Mesenchymal stem cell (in vitro differentiated cells and primary cell): Measurements from ENCODE around the gene KAT6B.

Source experiments
- DNase-seq: peaks from one replicate; pipeline ENCODE4 v3.0.0-alpha.2; 2013
- H2AFZ ChIP-seq: one replicate; pipeline ENCODE4 v1.6.1; 2013; ENCODE audit warnings: low read depth, mild to moderate bottlenecking, control low read depth, inconsistent platforms, low read length, moderate library complexity
- H2AK5ac ChIP-seq: 2 replicates; pipeline ENCODE4 v1.6.1; 2013; ENCODE audit warnings: low read length, moderate library complexity, mild to moderate bottlenecking, inconsistent platforms; ENCODE audit not compliant: severe bottlenecking
- H2BK120ac ChIP-seq: one replicate; pipeline ENCODE4 v1.6.1; 2013; ENCODE audit warnings: low read depth, mild to moderate bottlenecking, inconsistent platforms, low read length, moderate library complexity
- H2BK12ac ChIP-seq, 2 experiments: one replicate each; pipeline ENCODE4 v1.6.1; 2013; ENCODE audit warnings: inconsistent platforms in 2 of 2, low read length in 2 of 2, mild to moderate bottlenecking in 2 of 2, moderate library complexity in 2 of 2, control low read depth in 1 of 2
- H2BK15ac ChIP-seq: one replicate; pipeline ENCODE4 v1.6.1; 2013; ENCODE audit warnings: mild to moderate bottlenecking, low read depth, inconsistent platforms; ENCODE audit not compliant: poor library complexity, severe bottlenecking
- H2BK5ac ChIP-seq: 2 replicates; pipeline ENCODE4 v1.6.1; 2013; ENCODE audit warnings: low read depth, mild to moderate bottlenecking, low read length, control low read depth, inconsistent platforms; ENCODE audit not compliant: poor library complexity, severe bottlenecking
- H3K14ac ChIP-seq, 2 experiments: one replicate each; pipeline ENCODE4 v1.6.1; 2013; ENCODE audit warnings: inconsistent platforms in 2 of 2, low read length in 2 of 2, control low read depth in 1 of 2, mild to moderate bottlenecking in 1 of 2, moderate library complexity in 1 of 2
- H3K18ac ChIP-seq, 2 experiments: one replicate each; pipeline ENCODE4 v1.6.1; 2013; ENCODE audit warnings: inconsistent platforms in 2 of 2, low read length in 2 of 2, control low read depth in 1 of 2, low read depth in 1 of 2, mild to moderate bottlenecking in 1 of 2
- H3K23ac ChIP-seq, 2 experiments: one replicate each; pipeline ENCODE4 v1.6.1; 2013; ENCODE audit warnings: inconsistent platforms in 2 of 2, low read length in 2 of 2, mild to moderate bottlenecking in 2 of 2, moderate library complexity in 2 of 2, control low read depth in 1 of 2
- H3K27ac ChIP-seq: 2 replicates; pipeline ENCODE4 v1.5.1; 2013; ENCODE audit warnings: mild to moderate bottlenecking, moderate library complexity, low read length, control low read depth, inconsistent platforms; ENCODE audit not compliant: poor library complexity, severe bottlenecking
- H3K27me3 ChIP-seq, 2 experiments: 2 replicates each; pipeline versions ENCODE4 v1.6.1 to v1.7.0; 2013; ENCODE audit warnings: low read length in 2 of 2, mild to moderate bottlenecking in 2 of 2, moderate library complexity in 2 of 2, control low read depth in 1 of 2, inconsistent platforms in 1 of 2; ENCODE audit not compliant: control insufficient read depth in 1 of 2, insufficient read depth in 1 of 2
- H3K36me3 ChIP-seq, 2 experiments: 2 replicates each; pipeline versions ENCODE4 v1.6.1 to v1.7.0; 2013; ENCODE audit warnings: low read length in 2 of 2, control low read depth in 1 of 2, inconsistent platforms in 1 of 2, low read depth in 1 of 2, mild to moderate bottlenecking in 1 of 2; ENCODE audit not compliant: insufficient read depth in 2 of 2, control insufficient read depth in 1 of 2
- H3K4ac ChIP-seq, 2 experiments: one replicate each; pipeline ENCODE4 v1.6.1; 2013; ENCODE audit warnings: inconsistent platforms in 2 of 2, low read length in 2 of 2, mild to moderate bottlenecking in 2 of 2, moderate library complexity in 2 of 2, control low read depth in 1 of 2, low read depth in 1 of 2
- H3K4me1 ChIP-seq: 2 replicates; pipeline ENCODE4 v1.6.1; 2013; ENCODE audit warnings: low read depth, low read length, control low read depth; ENCODE audit not compliant: control insufficient read depth, insufficient read depth
- H3K4me2 ChIP-seq: 2 replicates; pipeline ENCODE4 v1.6.1; 2013; ENCODE audit warnings: low read length, mild to moderate bottlenecking, inconsistent platforms; ENCODE audit not compliant: poor library complexity, severe bottlenecking
- H3K4me3 ChIP-seq, 2 experiments: 2 replicates each; pipeline versions ENCODE4 v1.5.1 to v1.7.0; 2013; ENCODE audit warnings: low read length in 2 of 2, mild to moderate bottlenecking in 2 of 2, control low read depth in 1 of 2, low read depth in 1 of 2; ENCODE audit not compliant: insufficient read depth in 1 of 2
- H3K79me1 ChIP-seq: replicated peaks from 2 replicates; pipeline ENCODE4 v1.6.1; 2013; ENCODE audit warnings: mild to moderate bottlenecking, control low read depth, low read length, inconsistent platforms; ENCODE audit not compliant: poor library complexity, severe bottlenecking
- H3K9ac ChIP-seq: 2 replicates; pipeline ENCODE4 v1.7.0; 2013; ENCODE audit warnings: mild to moderate bottlenecking, low read length, moderate library complexity
- H3K9me3 ChIP-seq: 2 replicates; pipeline ENCODE4 v1.7.0; 2013; ENCODE audit warnings: mild to moderate bottlenecking, low read length; ENCODE audit not compliant: control insufficient read depth
- H4K8ac ChIP-seq: one replicate; pipeline ENCODE4 v1.6.1; 2013; ENCODE audit warnings: inconsistent platforms, mild to moderate bottlenecking, low read length, moderate library complexity
- H4K91ac ChIP-seq: one replicate; pipeline ENCODE4 v1.6.1; 2013; ENCODE audit warnings: mild to moderate bottlenecking, low read length, inconsistent platforms
- WGBS: methylation state at CpG from one replicate; pipeline ENCODE4 v1.1.7; 2013; ENCODE audit warnings: mixed read lengths; 5-methylcytosine and 5-hydroxymethylcytosine counted together

Gene KAT6B

GRCh38 chr10:75024971-75025523, 198.6 kb downstream of the KAT6B start:
- Histone ChIP-seq H3K27me3 (no peaks in the 10 kb centered on the region), H2BK5ac (no peak overlapping the region), H4K91ac (no peak overlapping the region), H2AFZ (no peak overlapping the region), H2BK15ac (no peak overlapping the region), H3K4me2 (no peak overlapping the region), H3K23ac (no peak overlapping the region), H3K18ac (no peak overlapping the region), H2BK12ac (no peak overlapping the region), H3K9ac (no peak overlapping the region), H4K8ac (no peak overlapping the region), H2AK5ac (no peak overlapping the region), H2BK120ac (no peak overlapping the region), H3K4me1 (no peaks in the 10 kb centered on the region), H3K14ac (no peak overlapping the region), H3K27ac (no peak overlapping the region), H3K4me3 (no peak overlapping the region), H3K9me3 (no peaks in the 10 kb centered on the region), H3K79me1 (no peaks in the 10 kb centered on the region), H3K4ac (no peak overlapping the region), H3K36me3 (peaks cover 26 to 86% of the 10 kb centered on the region in 2 experiments)
- 96% methylated on average over 5 of the region's 5 CpGs for WGBS
- no peak for DNase-seq

- Histone ChIP-seq H3K4ac (no peak overlapping the region), H3K14ac (no peak overlapping the region), H2BK12ac (no peak overlapping the region), H4K8ac (no peak overlapping the region), H2AK5ac (no peak overlapping the region), H3K79me1 (no peaks in the 10 kb centered on the region), H3K27ac (no peak overlapping the region), H3K4me3 (no peak overlapping the region), H3K36me3 (peaks cover 26 to 72% of the 10 kb centered on the region in 2 experiments), H2BK15ac (no peak overlapping the region), H3K9ac (no peak overlapping the region), H3K9me3 (no peaks in the 10 kb centered on the region), H2BK5ac (no peak overlapping the region), H2AFZ (no peak overlapping the region), H4K91ac (no peak overlapping the region), H3K18ac (no peak overlapping the region), H2BK120ac (no peak overlapping the region), H3K4me1 (no peaks in the 10 kb centered on the region), H3K4me2 (no peak overlapping the region), H3K23ac (no peak overlapping the region), H3K27me3 (no peaks in the 10 kb centered on the region)
- DNase-seq, result no peak
Measured at GRCh38 chr10:75028049-75028448, 201.6 kb downstream of the KAT6B start.

GRCh38 chr10:75028748-75029147, 202.3 kb downstream of the KAT6B start:
- Histone ChIP-seq H3K79me1 (no peaks in the 10 kb centered on the region), H3K4ac (no peak overlapping the region), H3K36me3 (peaks cover 26 to 68% of the 10 kb centered on the region in 2 experiments), H2BK5ac (no peak overlapping the region), H2AK5ac (no peak overlapping the region), H2AFZ (no peak overlapping the region), H3K4me1 (no peaks in the 10 kb centered on the region), H3K9ac (no peak overlapping the region), H4K8ac (no peak overlapping the region), H2BK15ac (no peak overlapping the region), H3K27ac (no peak overlapping the region), H3K23ac (no peak overlapping the region), H4K91ac (no peak overlapping the region), H3K4me2 (no peak overlapping the region), H3K18ac (no peak overlapping the region), H2BK12ac (no peak overlapping the region), H3K14ac (no peak overlapping the region), H3K27me3 (no peaks in the 10 kb centered on the region), H2BK120ac (no peak overlapping the region), H3K4me3 (no peak overlapping the region), H3K9me3 (no peaks in the 10 kb centered on the region)
- DNase-seq, result no peak
- 94% methylated on average over 7 of the region's 7 CpGs for WGBS

- Histone ChIP-seq H3K9ac (no peak overlapping the region), H3K4me3 (no peak overlapping the region), H3K27ac (no peak overlapping the region), H2BK15ac (no peak overlapping the region), H2BK12ac (no peak overlapping the region), H2BK120ac (no peak overlapping the region), H3K23ac (no peak overlapping the region), H3K27me3 (no peaks in the 10 kb centered on the region), H3K4me2 (no peak overlapping the region), H2AK5ac (no peak overlapping the region), H3K79me1 (no peaks in the 10 kb centered on the region), H4K91ac (no peak overlapping the region), H3K14ac (no peak overlapping the region), H3K18ac (no peak overlapping the region), H3K9me3 (no peaks in the 10 kb centered on the region), H3K4ac (no peak overlapping the region), H3K4me1 (no peaks in the 10 kb centered on the region), H2AFZ (no peak overlapping the region), H3K36me3 (peaks cover 26 to 66% of the 10 kb centered on the region in 2 experiments), H4K8ac (no peak overlapping the region), H2BK5ac (no peak overlapping the region)
- WGBS, result 95% methylated on average over 15 of the region's 15 CpGs
- no peak for DNase-seq
Measured at GRCh38 chr10:75029420-75029819, 203.0 kb downstream of the KAT6B start.
